Activated naive CD8-positive, alpha-beta T cell treated with anti-CD3 and anti-CD28 coated beads, Interleukin-2, amount 50 U/mL, for 24 hours (primary cell): Measurements from ENCODE around the gene KDM1A.

Experiments
- ATAC-seq: fragments of 150-1000 bp; cut with Tn5 transposase; one replicate; pipeline ENCODE4 v1.10.0; 2021
- DNase-seq: peaks from one replicate; pipeline ENCODE4 v3.0.0; 2021
- H3K27ac Mint-ChIP-seq: one replicate; pipeline ENCODE4 v1.8.0; 2021; ENCODE audit warnings: mild to moderate bottlenecking, mixed read lengths
- H3K27me3 Mint-ChIP-seq: one replicate; pipeline ENCODE4 v1.8.0; 2021; ENCODE audit warnings: mixed read lengths
- H3K36me3 Mint-ChIP-seq: one replicate; pipeline ENCODE4 v1.8.0; 2021; ENCODE audit warnings: low read depth, mixed read lengths
- H3K4me1 Mint-ChIP-seq: one replicate; pipeline ENCODE4 v1.8.0; 2021; ENCODE audit warnings: mixed read lengths
- H3K4me3 Mint-ChIP-seq: one replicate; pipeline ENCODE4 v1.8.0; 2021; ENCODE audit warnings: mild to moderate bottlenecking, moderate library complexity, mixed read lengths
- H3K9me3 Mint-ChIP-seq: one replicate; pipeline ENCODE4 v1.8.0; 2021; ENCODE audit warnings: mixed read lengths

The KDM1A gene

DNA sequence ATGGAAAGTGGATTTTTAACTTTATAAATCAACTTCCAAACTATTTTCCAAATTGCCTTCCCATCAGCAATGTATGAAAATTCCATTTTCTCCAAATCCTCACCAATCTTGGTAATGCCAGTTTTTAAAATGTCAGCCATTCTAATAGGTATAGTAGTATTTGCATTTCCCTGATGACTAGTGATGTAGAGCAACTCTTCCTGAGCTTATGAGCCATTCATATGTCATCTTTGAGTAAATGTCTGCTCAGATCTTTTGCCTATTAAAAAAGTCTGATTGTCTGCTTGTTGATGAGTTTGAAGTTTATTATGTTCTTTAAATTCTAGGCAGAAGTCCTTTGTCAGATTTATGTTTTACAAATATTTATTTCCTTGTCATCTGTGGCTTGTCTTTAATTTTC is 54.7 kb downstream of the KDM1A start:
- peaks cover 43% of the 10 kb centered on the region for H3K36me3 Mint-ChIP-seq
- DNase-seq (no peak), ATAC-seq (no peak)
- H3K27ac Mint-ChIP-seq: no peak overlapping the region
- H3K4me1 Mint-ChIP-seq: no peaks in the 10 kb centered on the region
- no peak overlapping the region for H3K4me3 Mint-ChIP-seq
- H3K9me3 Mint-ChIP-seq: no peaks in the 10 kb centered on the region
- no peaks in the 10 kb centered on the region for H3K27me3 Mint-ChIP-seq

DNA sequence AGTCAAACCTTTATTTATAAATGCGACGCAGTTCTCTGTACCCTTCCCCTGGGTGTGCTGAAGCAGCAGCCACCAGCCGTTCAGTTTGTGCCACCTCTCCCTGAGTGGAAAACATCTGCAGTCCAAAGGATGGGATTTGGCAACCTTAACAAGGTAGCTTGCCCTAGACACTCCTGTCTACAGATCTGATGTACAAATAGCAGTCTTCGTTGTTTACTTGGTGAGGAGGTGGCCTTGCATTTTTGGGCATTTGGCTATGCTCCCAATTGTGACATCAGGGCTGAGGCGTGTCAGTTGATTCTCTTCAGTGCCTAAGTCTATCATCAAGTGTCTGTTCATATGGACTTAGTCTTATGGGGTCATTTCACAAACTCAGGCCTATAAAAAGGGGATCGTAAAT is 59.8 kb downstream of the KDM1A start:
- Mint-ChIP-seq H3K36me3 (peaks cover 22% of the 10 kb centered on the region), H3K4me3 (no peak overlapping the region), H3K9me3 (no peaks in the 10 kb centered on the region), H3K4me1 (no peaks in the 10 kb centered on the region), H3K27ac (no peak overlapping the region), H3K27me3 (no peaks in the 10 kb centered on the region)
- ATAC-seq (no peak), DNase-seq (no peak)

DNA sequence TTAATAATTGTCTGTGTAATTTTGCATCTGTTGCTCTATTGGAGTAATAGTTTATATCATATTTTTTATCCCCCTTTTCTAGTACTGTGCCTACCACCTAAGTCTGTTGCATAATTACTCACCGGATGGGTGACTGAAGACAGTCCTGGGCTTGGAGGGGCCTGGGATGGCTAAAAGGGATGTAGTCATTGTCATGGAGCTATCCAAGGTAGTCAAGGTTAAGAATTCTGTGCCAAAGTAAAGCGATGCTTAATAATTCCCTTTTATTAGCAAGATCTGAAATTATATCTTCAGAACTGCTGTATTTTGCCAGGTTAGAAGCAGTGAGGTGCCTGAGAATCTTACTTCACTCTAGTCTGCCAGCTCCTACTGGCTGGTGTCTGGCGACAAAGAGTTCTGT is 61.6 kb downstream of the KDM1A start:
- H3K9me3 Mint-ChIP-seq: no peaks in the 10 kb centered on the region

DNA sequence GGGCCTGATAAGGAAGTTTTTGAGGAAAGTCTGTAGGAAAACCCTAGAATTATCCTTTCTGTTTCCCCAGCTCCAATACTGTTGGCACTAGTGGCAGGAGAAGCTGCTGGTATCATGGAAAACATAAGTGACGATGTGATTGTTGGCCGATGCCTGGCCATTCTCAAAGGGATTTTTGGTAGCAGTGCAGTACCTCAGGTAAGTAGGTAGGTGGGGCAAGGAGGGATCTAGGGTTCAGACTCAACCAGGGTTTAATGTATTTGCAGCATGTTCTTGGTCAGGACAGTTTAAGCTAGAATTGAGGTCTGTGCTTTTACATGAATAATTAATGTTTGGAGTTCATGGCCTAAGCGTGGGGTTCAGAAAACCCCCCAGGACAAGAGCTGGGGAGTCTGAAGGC is 62.1 kb downstream of the KDM1A start:
- ATAC-seq: no peak
- H3K9me3 Mint-ChIP-seq: no peaks in the 10 kb centered on the region
- DNase-seq: no peak
- no peaks in the 10 kb centered on the region for H3K27me3 Mint-ChIP-seq
- H3K36me3 Mint-ChIP-seq: peaks cover 24% of the 10 kb centered on the region
- H3K4me3 Mint-ChIP-seq: no peak overlapping the region
- H3K27ac Mint-ChIP-seq: no peak overlapping the region
- H3K4me1 Mint-ChIP-seq: no peaks in the 10 kb centered on the region

More for the DNA sequence above, 61.6 kb downstream of the KDM1A start:
- H3K27ac Mint-ChIP-seq: no peak overlapping the region
- no peak overlapping the region for H3K4me3 Mint-ChIP-seq
- peaks cover 22% of the 10 kb centered on the region for H3K36me3 Mint-ChIP-seq
- no peak for DNase-seq
- no peaks in the 10 kb centered on the region for H3K4me1 Mint-ChIP-seq
- no peak for ATAC-seq
- no peaks in the 10 kb centered on the region for H3K27me3 Mint-ChIP-seq

DNA sequence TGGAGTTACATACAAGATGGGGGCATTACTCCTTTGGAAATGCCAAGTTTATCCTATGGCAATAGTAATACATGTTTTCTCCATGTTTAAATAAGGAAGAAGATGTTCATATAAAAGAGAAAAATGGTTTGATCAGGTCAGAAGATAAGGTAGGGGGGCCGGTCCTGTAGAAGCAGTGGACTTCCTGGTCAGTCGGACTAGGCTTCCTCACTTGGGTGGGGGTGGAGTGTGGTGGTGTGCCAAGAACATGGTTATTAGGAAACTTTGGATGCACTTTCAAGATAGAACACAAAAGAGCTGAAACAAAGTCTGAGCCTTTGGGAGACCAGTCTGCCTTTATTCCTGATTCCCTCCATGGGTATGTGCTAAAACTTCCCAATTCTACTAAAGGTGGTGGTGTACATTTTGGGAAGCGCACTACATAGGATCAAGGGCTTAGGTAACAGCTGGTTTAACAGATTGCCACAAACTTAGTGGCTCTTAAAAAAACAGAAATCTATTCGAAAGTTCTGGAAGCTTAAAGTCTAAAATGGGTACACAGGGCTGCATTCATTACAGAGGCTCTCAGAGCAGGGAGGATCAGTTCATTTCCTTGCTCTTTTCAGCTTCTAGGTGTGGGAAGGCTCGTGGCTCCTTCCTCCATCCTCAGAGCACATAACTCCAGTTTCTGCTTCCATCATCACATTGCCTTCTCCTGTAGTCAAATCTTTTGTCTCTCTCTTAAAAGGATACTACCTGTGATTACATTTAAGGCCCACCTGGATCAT is 64.6 kb downstream of the KDM1A start:
- no peak for DNase-seq
- H3K36me3 Mint-ChIP-seq: peaks cover 15% of the 10 kb centered on the region
- H3K4me3 Mint-ChIP-seq: no peak overlapping the region
- H3K4me1 Mint-ChIP-seq: no peaks in the 10 kb centered on the region
- no peaks in the 10 kb centered on the region for H3K9me3 Mint-ChIP-seq
- H3K27me3 Mint-ChIP-seq: no peaks in the 10 kb centered on the region
- no peak overlapping the region for H3K27ac Mint-ChIP-seq
- ATAC-seq: no peak

DNA sequence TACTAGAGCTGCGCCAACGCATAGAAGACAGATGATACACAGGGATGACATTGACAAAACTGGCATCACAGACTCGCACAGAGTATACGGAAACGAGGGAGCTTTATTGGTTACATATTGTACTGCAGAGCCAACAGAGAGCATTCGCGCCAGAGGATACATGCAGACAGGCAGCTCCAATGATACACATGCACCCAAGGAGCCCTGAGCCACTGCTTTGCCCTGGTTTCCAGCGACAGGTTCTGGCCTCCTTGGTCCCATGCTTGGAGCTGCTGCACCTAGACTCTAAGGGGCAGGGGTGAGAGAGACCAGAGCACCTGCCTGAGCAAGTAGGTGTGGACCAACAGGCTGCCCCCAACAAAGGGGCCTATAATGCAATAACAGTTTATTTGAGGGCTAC is 65.6 kb downstream of the KDM1A start:
- ATAC-seq (no peak), DNase-seq (no peak)
- H3K27ac Mint-ChIP-seq: no peak overlapping the region
- peaks cover 10% of the 10 kb centered on the region for H3K36me3 Mint-ChIP-seq
- H3K4me3 Mint-ChIP-seq: no peak overlapping the region
- H3K4me1 Mint-ChIP-seq: no peaks in the 10 kb centered on the region
- H3K9me3 Mint-ChIP-seq: no peaks in the 10 kb centered on the region
- H3K27me3 Mint-ChIP-seq: no peaks in the 10 kb centered on the region

DNA sequence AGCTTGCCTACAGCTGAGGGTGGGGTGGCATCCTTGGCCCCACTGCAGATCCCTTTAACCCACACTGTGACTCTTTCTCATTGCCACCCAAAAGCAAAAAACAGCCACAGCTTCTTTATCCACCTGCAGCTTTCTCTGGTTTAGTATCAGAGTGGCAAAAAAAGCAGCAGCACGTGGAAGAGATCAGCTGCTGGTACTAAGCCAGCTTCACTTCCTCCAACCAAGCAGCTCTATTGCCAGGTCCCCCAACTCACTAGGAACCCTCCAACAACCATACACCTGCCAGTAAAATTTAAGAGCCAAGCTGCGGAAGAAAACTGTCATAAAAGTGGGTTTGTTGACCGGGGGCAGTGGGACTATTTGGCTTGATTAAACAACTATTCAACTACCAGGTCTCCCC is 66.4 kb downstream of the KDM1A start:
- no peak for ATAC-seq
- no peak for DNase-seq
- H3K9me3 Mint-ChIP-seq: no peaks in the 10 kb centered on the region
- H3K27me3 Mint-ChIP-seq: no peaks in the 10 kb centered on the region
- no peak overlapping the region for H3K27ac Mint-ChIP-seq
- H3K36me3 Mint-ChIP-seq: peaks cover 10% of the 10 kb centered on the region
- no peaks in the 10 kb centered on the region for H3K4me1 Mint-ChIP-seq
- H3K4me3 Mint-ChIP-seq: no peak overlapping the region

DNA sequence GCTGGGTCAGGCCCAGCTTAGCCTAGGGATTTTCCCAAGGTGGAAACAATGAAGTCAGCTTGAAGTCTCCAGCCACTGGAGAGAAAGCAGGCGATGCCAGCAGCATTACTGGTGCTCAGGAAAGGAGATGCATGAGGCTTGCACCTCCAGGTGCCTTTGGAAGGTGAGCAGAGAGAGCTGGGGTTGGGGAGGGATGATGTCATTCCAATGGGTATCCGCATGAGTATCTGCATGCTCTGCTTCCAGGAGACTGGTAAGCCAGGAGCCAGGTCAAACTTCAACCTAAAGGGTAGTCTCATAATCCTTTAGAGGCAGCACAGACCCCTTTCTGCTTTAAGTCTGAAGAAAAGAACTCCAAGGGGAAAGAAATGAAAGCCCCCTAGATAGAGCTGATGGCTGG is 68.8 kb downstream of the KDM1A start:
- no peaks in the 10 kb centered on the region for H3K9me3 Mint-ChIP-seq
- DNase-seq (no peak), ATAC-seq (no peak)
- no peaks in the 10 kb centered on the region for H3K27me3 Mint-ChIP-seq
- peaks cover 11% of the 10 kb centered on the region for H3K36me3 Mint-ChIP-seq
- no peaks in the 10 kb centered on the region for H3K4me1 Mint-ChIP-seq
- H3K4me3 Mint-ChIP-seq: no peak overlapping the region
- no peak overlapping the region for H3K27ac Mint-ChIP-seq

DNA sequence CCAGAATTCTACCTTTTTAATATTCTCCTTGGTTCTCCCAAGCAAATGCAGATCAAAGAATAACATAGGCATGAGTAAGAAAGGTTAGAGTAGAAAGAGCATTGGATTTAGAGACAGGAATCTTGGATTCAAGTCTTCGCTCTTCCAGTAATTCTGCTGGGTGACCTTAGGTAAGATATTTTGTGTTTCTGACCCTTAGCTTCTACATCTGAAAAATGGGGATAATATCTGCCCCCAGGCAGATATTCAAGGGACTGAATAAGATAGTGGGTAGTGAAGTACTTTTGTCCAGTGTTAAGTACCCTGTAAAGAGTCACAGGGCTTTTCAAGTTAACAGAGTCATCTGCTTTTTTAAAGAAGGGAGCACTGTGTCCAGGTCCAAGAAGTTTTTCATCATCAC is 70.8 kb downstream of the KDM1A start:
- ATAC-seq: no peak
- no peaks in the 10 kb centered on the region for H3K9me3 Mint-ChIP-seq
- H3K36me3 Mint-ChIP-seq: peaks cover 21% of the 10 kb centered on the region
- no peak for DNase-seq
- no peak overlapping the region for H3K4me3 Mint-ChIP-seq
- no peaks in the 10 kb centered on the region for H3K27me3 Mint-ChIP-seq
- no peak overlapping the region for H3K27ac Mint-ChIP-seq
- no peaks in the 10 kb centered on the region for H3K4me1 Mint-ChIP-seq

DNA sequence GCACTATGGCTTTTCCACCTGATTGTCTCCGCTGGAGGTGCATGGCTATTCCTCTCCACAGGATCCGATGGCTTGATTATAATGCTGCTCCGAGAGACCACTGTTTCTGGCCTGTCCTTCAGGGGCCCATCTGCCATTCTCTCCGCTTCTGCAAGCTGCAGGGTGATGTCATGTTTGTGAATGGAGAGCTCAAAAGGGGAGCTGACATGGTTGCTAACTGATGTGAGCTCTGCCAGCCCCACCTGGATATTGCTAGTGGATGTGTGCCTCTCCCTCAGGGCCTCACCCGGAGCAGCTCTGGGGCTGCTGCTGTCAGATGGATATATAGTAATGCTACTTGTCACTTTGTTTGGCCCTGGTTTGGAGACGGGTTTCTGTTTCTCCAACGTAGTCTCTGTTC is 72.3 kb downstream of the KDM1A start:
- Mint-ChIP-seq H3K9me3 (no peaks in the 10 kb centered on the region), H3K36me3 (peaks cover 18% of the 10 kb centered on the region)

DNA sequence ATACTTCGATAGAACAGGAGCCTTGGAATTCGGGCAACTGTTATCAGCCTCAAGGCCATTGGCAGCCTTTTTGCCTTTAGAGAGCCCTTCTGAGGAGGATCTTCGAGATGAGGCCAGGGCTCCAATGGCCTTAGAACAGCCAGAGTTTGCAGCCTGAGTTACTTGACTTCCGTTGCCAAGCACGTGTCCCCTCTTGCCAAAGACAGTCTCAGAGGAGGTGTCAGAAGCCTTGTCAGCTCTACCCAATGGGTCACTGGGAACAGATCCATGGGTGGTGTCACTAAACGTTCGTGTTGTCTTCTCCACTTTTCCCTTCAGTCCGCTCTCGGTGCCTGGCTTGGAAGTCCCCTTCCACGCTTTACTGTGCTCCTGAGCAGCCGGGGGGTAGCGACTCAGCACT is 73.2 kb downstream of the KDM1A start:
- peaks cover 17% of the 10 kb centered on the region for H3K36me3 Mint-ChIP-seq
- H3K4me1 Mint-ChIP-seq: no peaks in the 10 kb centered on the region
- ATAC-seq: no peak
- H3K9me3 Mint-ChIP-seq: no peaks in the 10 kb centered on the region
- no peak for DNase-seq
- H3K27me3 Mint-ChIP-seq: no peaks in the 10 kb centered on the region
- H3K27ac Mint-ChIP-seq: no peak overlapping the region
- no peak overlapping the region for H3K4me3 Mint-ChIP-seq

More for the DNA sequence above, 72.3 kb downstream of the KDM1A start:
- no peak for ATAC-seq
- no peak overlapping the region for H3K4me3 Mint-ChIP-seq
- no peaks in the 10 kb centered on the region for H3K27me3 Mint-ChIP-seq
- H3K27ac Mint-ChIP-seq: no peak overlapping the region
- no peaks in the 10 kb centered on the region for H3K4me1 Mint-ChIP-seq
- no peak for DNase-seq

DNA sequence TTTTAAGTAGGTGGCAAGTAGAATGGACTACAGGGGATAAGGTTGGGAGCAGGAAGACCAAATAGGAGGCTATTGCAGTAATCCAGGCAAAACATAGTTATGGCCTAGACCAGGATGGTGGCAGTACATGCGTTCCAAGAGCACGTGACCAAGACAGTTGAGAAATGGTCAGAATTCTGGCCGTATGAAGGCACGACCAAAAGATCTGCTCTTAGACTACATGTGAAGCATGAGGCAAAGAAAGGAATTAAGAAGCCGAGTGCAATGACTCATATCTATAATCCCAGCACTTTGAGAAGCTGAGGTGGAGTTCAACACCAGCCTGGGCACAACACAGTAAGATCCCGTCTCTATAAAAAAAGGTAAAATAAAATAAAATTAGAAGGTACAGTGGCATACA is 78.0 kb downstream of the KDM1A start:
- Mint-ChIP-seq H3K27me3 (no peaks in the 10 kb centered on the region), H3K4me3 (no peak overlapping the region), H3K27ac (no peak overlapping the region), H3K36me3 (peaks cover 13% of the 10 kb centered on the region), H3K9me3 (no peaks in the 10 kb centered on the region), H3K4me1 (peaks cover 26% of the 10 kb centered on the region)
- no peak for ATAC-seq
- DNase-seq: no peak

DNA sequence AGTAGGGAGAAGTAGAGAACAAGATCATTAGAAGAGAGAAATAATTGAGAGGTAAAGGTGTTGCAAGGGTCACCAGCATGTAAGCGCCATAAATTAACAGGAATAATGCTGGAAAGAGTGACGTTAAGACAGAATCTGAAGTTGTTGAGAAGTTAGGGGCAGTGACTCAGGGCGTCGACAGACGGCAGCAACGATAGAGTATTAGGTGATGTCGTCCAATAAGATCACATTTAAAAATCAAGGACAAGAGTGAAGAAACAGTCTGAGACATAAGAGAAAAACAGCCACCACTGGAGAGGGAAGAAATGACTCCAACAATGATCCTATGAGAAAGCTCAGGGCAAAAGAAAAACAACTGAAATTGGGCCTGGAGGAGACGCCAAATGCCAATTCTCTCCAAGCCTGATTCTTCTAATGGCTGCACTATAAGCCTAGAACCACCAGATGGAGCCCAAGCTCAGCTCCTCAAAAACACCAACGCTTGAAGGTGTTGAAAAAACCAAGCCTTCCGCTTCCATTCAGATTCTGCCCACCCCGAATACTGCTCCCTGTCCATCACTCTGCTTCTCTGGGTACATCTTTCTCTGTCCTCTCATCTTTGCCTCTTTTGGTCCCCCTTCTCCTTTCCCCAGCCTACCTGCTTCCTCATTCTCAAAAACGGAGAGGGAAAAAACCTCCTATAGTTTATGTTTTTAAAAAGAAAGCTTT is 79.3 kb downstream of the KDM1A start:
- H3K4me1 Mint-ChIP-seq: peaks cover 37% of the 10 kb centered on the region
- H3K4me3 Mint-ChIP-seq: no peak overlapping the region
- no peaks in the 10 kb centered on the region for H3K9me3 Mint-ChIP-seq
- ATAC-seq: peak; percentile 22
- no peak overlapping the region for H3K27ac Mint-ChIP-seq
- no peaks in the 10 kb centered on the region for H3K27me3 Mint-ChIP-seq
- H3K36me3 Mint-ChIP-seq: peaks cover 10% of the 10 kb centered on the region
- DNase-seq: peak; percentile 45

DNA sequence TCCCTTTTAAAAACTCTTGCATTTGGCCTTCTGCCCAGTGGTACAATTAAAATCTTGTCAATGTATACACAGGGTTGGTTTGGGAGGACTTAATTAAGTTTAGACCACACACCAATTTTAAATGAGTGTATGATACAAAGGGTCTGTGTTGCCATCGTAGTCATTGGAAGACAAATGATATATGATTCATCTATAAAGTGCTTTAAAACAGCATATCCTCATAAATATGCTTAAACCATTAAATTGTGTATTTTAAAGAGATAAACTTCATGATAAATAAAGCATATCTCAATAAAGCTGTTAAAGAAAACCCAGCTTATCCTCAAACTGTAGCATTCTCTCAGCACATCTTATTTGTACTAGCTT is 79.9 kb downstream of the KDM1A start:
- Mint-ChIP-seq H3K9me3 (no peaks in the 10 kb centered on the region), H3K4me1 (peaks cover 37% of the 10 kb centered on the region), H3K27ac (no peak overlapping the region), H3K4me3 (no peak overlapping the region), H3K27me3 (no peaks in the 10 kb centered on the region), H3K36me3 (peaks cover 5% of the 10 kb centered on the region)
- DNase-seq (no peak), ATAC-seq (no peak)

DNA sequence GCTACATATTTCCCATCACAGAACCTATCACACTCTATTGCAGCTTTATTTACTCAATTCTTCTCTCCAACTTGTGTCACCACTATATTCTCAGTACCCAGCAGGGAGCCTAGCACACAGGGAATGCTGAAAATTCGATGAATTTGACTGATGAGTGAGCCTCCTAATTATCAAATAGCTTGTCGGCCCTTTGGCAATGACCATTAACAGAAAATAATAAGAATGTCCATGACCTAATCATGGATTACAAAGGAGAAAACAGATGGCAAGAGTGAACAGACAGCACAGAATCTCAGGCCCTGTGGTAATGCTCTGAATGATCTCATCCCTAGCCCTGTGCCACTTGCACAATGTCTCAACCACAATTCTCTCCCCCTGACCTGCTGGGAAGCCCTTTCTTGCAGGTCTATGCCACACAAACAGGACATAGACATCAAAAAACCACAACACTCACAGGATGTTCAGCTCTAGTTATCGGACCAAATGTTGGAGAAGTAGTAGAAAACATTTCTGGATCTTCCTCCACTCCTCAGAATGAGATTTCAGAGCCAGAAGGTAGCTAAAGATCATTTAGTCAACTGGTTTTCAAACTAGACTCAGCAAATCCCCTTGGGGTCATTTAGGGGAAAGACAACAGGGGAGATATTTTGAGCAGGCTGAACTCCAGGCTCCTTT is 80.9 kb downstream of the KDM1A start:
- ATAC-seq (peak; percentile 79), DNase-seq (peak; percentile 21)
- Mint-ChIP-seq H3K27ac (peak overlapping the region; percentile 68), H3K36me3 (peaks cover 5% of the 10 kb centered on the region), H3K27me3 (no peaks in the 10 kb centered on the region), H3K4me3 (peak overlapping the region; percentile 13), H3K9me3 (no peaks in the 10 kb centered on the region), H3K4me1 (peaks cover 40% of the 10 kb centered on the region)
